K562 (cell line): ENCODE data around the gene SLC4A2. TPM values are rescaled to one million over a fixed set of nuclear protein-coding genes. Genes with fewer than 3 reads are reported as not detected.

Experiments used
- CBFB ChIP-seq: sonication (generic); formaldehyde crosslinking; IDR thresholded peaks from 2 replicates; pipeline ENCODE4 v1.4.0; 2020; ENCODE audit warnings: mild to moderate bottlenecking, missing genetic modification reagents
- CXXC5 ChIP-seq: fragments of 250-450 bp; sonication (Bioruptor Pico); IDR thresholded peaks from 2 replicates; pipeline ENCODE4 v1.8.0; 2022; ENCODE audit warnings: inconsistent platforms, mild to moderate bottlenecking, moderate library complexity
- GTF2A2 ChIP-seq: IDR thresholded peaks from 2 replicates; pipeline ENCODE4 v1.6.1; 2016; ENCODE audit warnings: mild to moderate bottlenecking, missing genetic modification characterization, missing compliant biosample characterization
- KLF10 ChIP-seq: fragments of 250-450 bp; sonication (Bioruptor Pico); IDR thresholded peaks from 2 replicates; pipeline ENCODE4 v1.6.1; 2021; ENCODE audit warnings: matching md5 sums
- MIER1 ChIP-seq: fragments of 450-650 bp; IDR thresholded peaks from 2 replicates; pipeline ENCODE4 v1.6.1; 2016; ENCODE audit warnings: antibody characterized with exemption, mild to moderate bottlenecking, low read depth
- MXI1 ChIP-seq: IDR thresholded peaks from 2 replicates; pipeline ENCODE4 v1.6.1; 2011; ENCODE audit warnings: low read depth, mild to moderate bottlenecking, improper control_type of control experiment, low read length
- NFIX ChIP-seq: fragments of 250-450 bp; sonication (Bioruptor Pico); IDR thresholded peaks from 2 replicates; pipeline ENCODE4 v1.4.0; 2020; ENCODE audit warnings: low read depth, mild to moderate bottlenecking, moderate library complexity
- POLR2G ChIP-seq: fragments of 200-400 bp; formaldehyde crosslinking; IDR thresholded peaks from 2 replicates; pipeline ENCODE4 v1.6.1; 2017; ENCODE audit warnings: low read depth, mild to moderate bottlenecking, antibody characterized with exemption, low read length, moderate library complexity
- RBFOX2 ChIP-seq: fragments of 200-400 bp; formaldehyde crosslinking; IDR thresholded peaks from 2 replicates; pipeline ENCODE4 v1.6.1; 2017; ENCODE audit warnings: low read depth, mild to moderate bottlenecking, low read length, moderate library complexity
- ZNF174 ChIP-seq: fragments of 250-450 bp; sonication (Bioruptor Pico); IDR thresholded peaks from 2 replicates; pipeline ENCODE4 v1.4.0; 2020; ENCODE audit warnings: mild to moderate bottlenecking
- ZNF354B ChIP-seq: fragments of 250-450 bp; sonication (Bioruptor Pico); IDR thresholded peaks from 2 replicates; pipeline ENCODE4 v1.4.0; 2020
- ZNF589 ChIP-seq: fragments of 200-800 bp; sonication (Bioruptor generic); IDR thresholded peaks from 2 replicates; pipeline ENCODE4 v1.6.1; 2016; ENCODE audit warnings: low read depth, missing genetic modification characterization, missing compliant biosample characterization
- ZSCAN32 ChIP-seq: fragments of 450-650 bp; formaldehyde crosslinking; IDR thresholded peaks from 2 replicates; pipeline ENCODE4 v1.4.0; 2020; ENCODE audit warnings: mild to moderate bottlenecking, moderate library complexity
- polyA plus RNA-seq, 8 experiments: library from polyadenylated mRNA; depleted of rRNA in 4 of 8; stranded (reverse) in 5 of 8; unstranded in 3 of 8; fragments of >200 nt; fragmentation: Nextera tagmentation in 2 of 8; fragmentation: Illumina TruSeq in 1 of 8; extraction: Ambion mirVana in 2 of 8; extraction: Trizol in 1 of 8; gene quantifications; 2 replicates each; pipeline versions ENCODE4 v1.2.1 to v1.2.3, GENCODE V29; 2011 to 2014; ENCODE audit warnings: inconsistent platforms in 1 of 8, missing spikeins in 1 of 8
- total RNA-seq, 7 experiments: library from RNA; depleted of rRNA in 6 of 7; stranded (reverse); fragments of >200 nt in 6 of 7; fragmentation: Illumina TruSeq in 2 of 7; extraction: Trizol in 2 of 7; gene quantifications; 2 replicates each; pipeline versions ENCODE4 v1.2.1 to v1.2.3, GENCODE V29; 2011 to 2021; ENCODE audit warnings: low replicate concordance in 1 of 7
- TF ChIP-seq, protein P1 (sequence below): fragments of 450-650 bp; IDR thresholded peaks from 2 replicates; pipeline ENCODE4 v1.6.1; 2018; ENCODE audit not compliant: partially characterized antibody
- TF ChIP-seq, protein P2 (sequence below): fragments of 250-450 bp; sonication (Bioruptor Pico); IDR thresholded peaks from 2 replicates; pipeline ENCODE4 v1.4.0; 2020; ENCODE audit warnings: mild to moderate bottlenecking
- TF ChIP-seq, protein P3 (sequence below): fragments of 250-450 bp; sonication (Bioruptor Pico); IDR thresholded peaks from 2 replicates; pipeline ENCODE4 v1.9.0; 2021; ENCODE audit warnings: mild to moderate bottlenecking
- TF ChIP-seq, protein P4 (sequence below): fragments of 200-800 bp; sonication (Bioruptor generic); IDR thresholded peaks from 2 replicates; pipeline ENCODE4 v1.6.1; 2016; ENCODE audit warnings: missing genetic modification characterization, missing compliant biosample characterization

SLC4A2 gene
- total and polyA plus RNA-seq, 9 of the 15 experiments (the other 6 are each of a cell fraction or from before 2014, with no cell fraction given), result 11.4 to 375 (median 130) TPM

DNA sequence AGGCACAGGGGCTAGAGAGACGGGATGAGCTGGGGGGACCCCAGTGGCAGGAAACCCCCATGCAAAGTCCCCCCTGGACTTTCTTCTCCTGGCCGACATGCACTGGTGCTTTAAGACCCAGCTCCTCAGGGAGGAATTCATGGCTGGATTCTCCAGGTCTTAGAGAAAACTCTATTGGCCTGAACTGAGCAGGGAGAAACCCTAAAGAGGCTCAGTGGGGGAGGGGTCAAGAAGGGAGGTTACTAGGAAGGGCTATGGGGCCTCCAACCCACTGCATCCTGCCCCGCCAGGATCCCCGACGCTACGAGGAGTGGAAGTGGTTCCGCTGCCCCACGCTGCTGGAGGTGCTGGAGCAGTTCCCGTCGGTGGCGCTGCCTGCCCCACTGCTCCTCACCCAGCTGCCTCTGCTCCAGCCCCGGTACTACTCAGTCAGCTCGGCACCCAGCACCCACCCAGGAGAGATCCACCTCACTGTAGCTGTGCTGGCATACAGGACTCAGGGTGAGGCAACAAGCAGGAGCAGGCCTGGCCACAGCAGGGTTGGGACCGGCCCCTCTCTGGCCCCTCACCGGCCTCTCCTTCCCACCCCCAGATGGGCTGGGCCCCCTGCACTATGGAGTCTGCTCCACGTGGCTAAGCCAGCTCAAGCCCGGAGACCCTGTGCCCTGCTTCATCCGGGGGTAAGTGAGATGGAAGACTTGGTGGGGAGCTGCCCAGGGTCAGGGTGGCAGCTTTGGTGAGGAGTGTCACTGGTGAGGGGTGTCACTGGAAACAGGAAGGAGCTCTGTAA is 48.9 kb upstream of the SLC4A2 start (continued):
- no peak for TF ChIP-seq MIER1
- TF ChIP-seq, protein P1, sequence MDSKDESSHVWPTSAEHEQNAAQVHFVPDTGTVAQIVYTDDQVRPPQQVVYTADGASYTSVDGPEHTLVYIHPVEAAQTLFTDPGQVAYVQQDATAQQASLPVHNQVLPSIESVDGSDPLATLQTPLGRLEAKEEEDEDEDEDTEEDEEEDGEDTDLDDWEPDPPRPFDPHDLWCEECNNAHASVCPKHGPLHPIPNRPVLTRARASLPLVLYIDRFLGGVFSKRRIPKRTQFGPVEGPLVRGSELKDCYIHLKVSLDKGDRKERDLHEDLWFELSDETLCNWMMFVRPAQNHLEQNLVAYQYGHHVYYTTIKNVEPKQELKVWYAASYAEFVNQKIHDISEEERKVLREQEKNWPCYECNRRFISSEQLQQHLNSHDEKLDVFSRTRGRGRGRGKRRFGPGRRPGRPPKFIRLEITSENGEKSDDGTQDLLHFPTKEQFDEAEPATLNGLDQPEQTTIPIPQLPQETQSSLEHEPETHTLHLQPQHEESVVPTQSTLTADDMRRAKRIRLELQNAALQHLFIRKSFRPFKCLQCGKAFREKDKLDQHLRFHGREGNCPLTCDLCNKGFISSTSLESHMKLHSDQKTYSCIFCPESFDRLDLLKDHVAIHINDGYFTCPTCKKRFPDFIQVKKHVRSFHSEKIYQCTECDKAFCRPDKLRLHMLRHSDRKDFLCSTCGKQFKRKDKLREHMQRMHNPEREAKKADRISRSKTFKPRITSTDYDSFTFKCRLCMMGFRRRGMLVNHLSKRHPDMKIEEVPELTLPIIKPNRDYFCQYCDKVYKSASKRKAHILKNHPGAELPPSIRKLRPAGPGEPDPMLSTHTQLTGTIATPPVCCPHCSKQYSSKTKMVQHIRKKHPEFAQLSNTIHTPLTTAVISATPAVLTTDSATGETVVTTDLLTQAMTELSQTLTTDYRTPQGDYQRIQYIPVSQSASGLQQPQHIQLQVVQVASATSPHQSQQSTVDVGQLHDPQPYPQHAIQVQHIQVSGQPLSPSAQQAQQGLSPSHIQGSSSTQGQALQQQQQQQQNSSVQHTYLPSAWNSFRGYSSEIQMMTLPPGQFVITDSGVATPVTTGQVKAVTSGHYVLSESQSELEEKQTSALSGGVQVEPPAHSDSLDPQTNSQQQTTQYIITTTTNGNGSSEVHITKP, result no peak
- peak; percentile 76 for TF ChIP-seq RBFOX2
- peak; percentile 73; the same call in 1 of the 2 replicates for TF ChIP-seq ZNF589 (CRISPR knock-in tag)
- peak; percentile 62 for TF ChIP-seq CXXC5 (CRISPR knock-in tag)
- peak; percentile 78 for TF ChIP-seq POLR2G
- TF ChIP-seq NFIX (CRISPR knock-in tag), result 0 out of 2 replicates have a peak, but pooled peaks have one; percentile 17
- TF ChIP-seq ZNF174, result no peak
- no peak; the same call in 1 of the 2 replicates for TF ChIP-seq CBFB
- TF ChIP-seq, protein P2, sequence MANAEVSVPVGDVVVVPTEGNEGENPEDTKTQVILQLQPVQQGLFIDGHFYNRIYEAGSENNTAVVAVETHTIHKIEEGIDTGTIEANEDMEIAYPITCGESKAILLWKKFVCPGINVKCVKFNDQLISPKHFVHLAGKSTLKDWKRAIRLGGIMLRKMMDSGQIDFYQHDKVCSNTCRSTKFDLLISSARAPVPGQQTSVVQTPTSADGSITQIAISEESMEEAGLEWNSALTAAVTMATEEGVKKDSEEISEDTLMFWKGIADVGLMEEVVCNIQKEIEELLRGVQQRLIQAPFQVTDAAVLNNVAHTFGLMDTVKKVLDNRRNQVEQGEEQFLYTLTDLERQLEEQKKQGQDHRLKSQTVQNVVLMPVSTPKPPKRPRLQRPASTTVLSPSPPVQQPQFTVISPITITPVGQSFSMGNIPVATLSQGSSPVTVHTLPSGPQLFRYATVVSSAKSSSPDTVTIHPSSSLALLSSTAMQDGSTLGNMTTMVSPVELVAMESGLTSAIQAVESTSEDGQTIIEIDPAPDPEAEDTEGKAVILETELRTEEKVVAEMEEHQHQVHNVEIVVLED (CRISPR knock-in tag), result no peak
- no peak for TF ChIP-seq ZSCAN32 (CRISPR knock-in tag)
- TF ChIP-seq, protein P3, sequence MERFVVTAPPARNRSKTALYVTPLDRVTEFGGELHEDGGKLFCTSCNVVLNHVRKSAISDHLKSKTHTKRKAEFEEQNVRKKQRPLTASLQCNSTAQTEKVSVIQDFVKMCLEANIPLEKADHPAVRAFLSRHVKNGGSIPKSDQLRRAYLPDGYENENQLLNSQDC (CRISPR knock-in tag), result no peak
- TF ChIP-seq KLF10 (CRISPR knock-in tag), result no peak
- TF ChIP-seq MXI1, result peak; percentile 53; the same call in 1 of the 2 replicates
- TF ChIP-seq GTF2A2 (tag), result no peak
- TF ChIP-seq, protein P4, sequence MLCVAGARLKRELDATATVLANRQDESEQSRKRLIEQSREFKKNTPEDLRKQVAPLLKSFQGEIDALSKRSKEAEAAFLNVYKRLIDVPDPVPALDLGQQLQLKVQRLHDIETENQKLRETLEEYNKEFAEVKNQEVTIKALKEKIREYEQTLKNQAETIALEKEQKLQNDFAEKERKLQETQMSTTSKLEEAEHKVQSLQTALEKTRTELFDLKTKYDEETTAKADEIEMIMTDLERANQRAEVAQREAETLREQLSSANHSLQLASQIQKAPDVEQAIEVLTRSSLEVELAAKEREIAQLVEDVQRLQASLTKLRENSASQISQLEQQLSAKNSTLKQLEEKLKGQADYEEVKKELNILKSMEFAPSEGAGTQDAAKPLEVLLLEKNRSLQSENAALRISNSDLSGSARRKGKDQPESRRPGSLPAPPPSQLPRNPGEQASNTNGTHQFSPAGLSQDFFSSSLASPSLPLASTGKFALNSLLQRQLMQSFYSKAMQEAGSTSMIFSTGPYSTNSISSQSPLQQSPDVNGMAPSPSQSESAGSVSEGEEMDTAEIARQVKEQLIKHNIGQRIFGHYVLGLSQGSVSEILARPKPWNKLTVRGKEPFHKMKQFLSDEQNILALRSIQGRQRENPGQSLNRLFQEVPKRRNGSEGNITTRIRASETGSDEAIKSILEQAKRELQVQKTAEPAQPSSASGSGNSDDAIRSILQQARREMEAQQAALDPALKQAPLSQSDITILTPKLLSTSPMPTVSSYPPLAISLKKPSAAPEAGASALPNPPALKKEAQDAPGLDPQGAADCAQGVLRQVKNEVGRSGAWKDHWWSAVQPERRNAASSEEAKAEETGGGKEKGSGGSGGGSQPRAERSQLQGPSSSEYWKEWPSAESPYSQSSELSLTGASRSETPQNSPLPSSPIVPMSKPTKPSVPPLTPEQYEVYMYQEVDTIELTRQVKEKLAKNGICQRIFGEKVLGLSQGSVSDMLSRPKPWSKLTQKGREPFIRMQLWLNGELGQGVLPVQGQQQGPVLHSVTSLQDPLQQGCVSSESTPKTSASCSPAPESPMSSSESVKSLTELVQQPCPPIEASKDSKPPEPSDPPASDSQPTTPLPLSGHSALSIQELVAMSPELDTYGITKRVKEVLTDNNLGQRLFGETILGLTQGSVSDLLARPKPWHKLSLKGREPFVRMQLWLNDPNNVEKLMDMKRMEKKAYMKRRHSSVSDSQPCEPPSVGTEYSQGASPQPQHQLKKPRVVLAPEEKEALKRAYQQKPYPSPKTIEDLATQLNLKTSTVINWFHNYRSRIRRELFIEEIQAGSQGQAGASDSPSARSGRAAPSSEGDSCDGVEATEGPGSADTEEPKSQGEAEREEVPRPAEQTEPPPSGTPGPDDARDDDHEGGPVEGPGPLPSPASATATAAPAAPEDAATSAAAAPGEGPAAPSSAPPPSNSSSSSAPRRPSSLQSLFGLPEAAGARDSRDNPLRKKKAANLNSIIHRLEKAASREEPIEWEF (CRISPR knock-in tag), result peak; percentile 21; the same call in 1 of the 2 replicates
- no peak for TF ChIP-seq ZNF354B
